RWPE2 (cell line): Measurements from ENCODE around the gene MYO3A.

Experiments used
- ATAC-seq: fragments of 200-7000 bp; cut with Tn5 transposase; 3 replicates; pipeline ENCODE4 v1.9.1; 2021; ENCODE audit warnings: low read depth
- DNase-seq: peaks from one replicate; pipeline ENCODE4 v3.0.0-alpha.2; 2020; ENCODE audit warnings: low spot score
- H3K27ac ChIP-seq: fragments of 450-650 bp; 2 replicates; pipeline ENCODE4 v1.5.1; 2017; ENCODE audit warnings: mild to moderate bottlenecking; ENCODE audit not compliant: poor library complexity, severe bottlenecking
- H3K27me3 ChIP-seq: fragments of 250-450 bp; sonication (Bioruptor Pico); 2 replicates; pipeline ENCODE4 v1.5.1; 2021; ENCODE audit warnings: mild to moderate bottlenecking, moderate library complexity; ENCODE audit not compliant: insufficient read depth, poor library complexity, severe bottlenecking
- H3K36me3 ChIP-seq: fragments of 250-450 bp; sonication (Bioruptor Pico); 2 replicates; pipeline ENCODE4 v1.5.1; 2020; ENCODE audit warnings: low read depth, mild to moderate bottlenecking, moderate library complexity
- H3K4me1 ChIP-seq: fragments of 250-450 bp; sonication (Bioruptor Pico); 2 replicates; pipeline ENCODE4 v1.5.1; 2021; ENCODE audit warnings: mild to moderate bottlenecking, moderate library complexity; ENCODE audit not compliant: insufficient read depth, poor library complexity, severe bottlenecking
- H3K4me3 ChIP-seq: fragments of 250-450 bp; sonication (Bioruptor Pico); 2 replicates; pipeline ENCODE4 v1.5.1; 2021; ENCODE audit warnings: mild to moderate bottlenecking, moderate library complexity; ENCODE audit not compliant: severe bottlenecking
- H3K9me3 ChIP-seq: fragments of 250-450 bp; sonication (Bioruptor Pico); 2 replicates; pipeline ENCODE4 v1.5.1; 2021; ENCODE audit warnings: mild to moderate bottlenecking, moderate library complexity; ENCODE audit not compliant: severe bottlenecking
- TF ChIP-seq, protein P1 (sequence below): fragments of 450-650 bp; IDR thresholded peaks from one replicate; pipeline ENCODE4 v1.5.1; 2017; ENCODE audit warnings: mild to moderate bottlenecking, moderate library complexity; ENCODE audit not compliant: poor library complexity, severe bottlenecking

The MYO3A gene

DNA sequence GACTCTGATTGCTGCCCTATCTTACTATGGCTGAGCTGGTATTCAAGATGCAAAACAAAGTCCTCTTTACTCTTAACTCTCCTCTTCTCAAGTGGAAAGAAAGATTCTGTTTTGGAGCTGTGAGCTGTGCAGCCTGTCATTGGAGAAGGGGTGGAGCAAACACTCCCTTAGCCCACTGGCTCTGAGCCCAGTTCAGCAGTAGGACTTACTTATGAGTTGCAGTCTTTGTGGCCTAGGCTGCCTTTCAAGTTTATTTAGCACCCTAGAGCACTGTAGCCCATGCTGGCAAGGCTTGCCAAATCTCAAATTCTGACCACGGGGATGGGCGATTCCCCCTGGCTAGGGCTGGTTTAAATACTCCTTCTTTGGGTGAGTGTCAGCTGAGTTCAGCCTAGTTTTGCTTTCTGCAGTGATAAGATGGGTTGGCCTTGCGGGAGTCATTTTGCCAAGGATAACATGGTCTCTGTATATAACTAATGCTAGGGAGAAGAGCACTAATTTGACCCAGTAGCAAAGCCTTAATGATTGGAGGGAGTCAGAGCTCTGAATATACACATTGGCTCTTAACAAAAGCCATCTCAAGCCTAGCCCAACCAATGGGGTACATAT, 110.2 kb downstream of the MYO3A start:
- no peaks in the 10 kb centered on the region for H3K36me3 ChIP-seq
- no peak overlapping the region for H3K27ac ChIP-seq
- DNase-seq: no peak
- ATAC-seq: peak; percentile 25; the same call in 1 of the 3 replicates
- H3K27me3 ChIP-seq: no peaks in the 10 kb centered on the region
- TF ChIP-seq, protein P1, sequence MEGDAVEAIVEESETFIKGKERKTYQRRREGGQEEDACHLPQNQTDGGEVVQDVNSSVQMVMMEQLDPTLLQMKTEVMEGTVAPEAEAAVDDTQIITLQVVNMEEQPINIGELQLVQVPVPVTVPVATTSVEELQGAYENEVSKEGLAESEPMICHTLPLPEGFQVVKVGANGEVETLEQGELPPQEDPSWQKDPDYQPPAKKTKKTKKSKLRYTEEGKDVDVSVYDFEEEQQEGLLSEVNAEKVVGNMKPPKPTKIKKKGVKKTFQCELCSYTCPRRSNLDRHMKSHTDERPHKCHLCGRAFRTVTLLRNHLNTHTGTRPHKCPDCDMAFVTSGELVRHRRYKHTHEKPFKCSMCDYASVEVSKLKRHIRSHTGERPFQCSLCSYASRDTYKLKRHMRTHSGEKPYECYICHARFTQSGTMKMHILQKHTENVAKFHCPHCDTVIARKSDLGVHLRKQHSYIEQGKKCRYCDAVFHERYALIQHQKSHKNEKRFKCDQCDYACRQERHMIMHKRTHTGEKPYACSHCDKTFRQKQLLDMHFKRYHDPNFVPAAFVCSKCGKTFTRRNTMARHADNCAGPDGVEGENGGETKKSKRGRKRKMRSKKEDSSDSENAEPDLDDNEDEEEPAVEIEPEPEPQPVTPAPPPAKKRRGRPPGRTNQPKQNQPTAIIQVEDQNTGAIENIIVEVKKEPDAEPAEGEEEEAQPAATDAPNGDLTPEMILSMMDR: no peak
- no peaks in the 10 kb centered on the region for H3K4me1 ChIP-seq
- no peak overlapping the region for H3K4me3 ChIP-seq
- no peaks in the 10 kb centered on the region for H3K9me3 ChIP-seq

- H3K27ac ChIP-seq: no peak overlapping the region
- no peaks in the 10 kb centered on the region for H3K4me1 ChIP-seq
- no peaks in the 10 kb centered on the region for H3K9me3 ChIP-seq
- TF ChIP-seq, protein P1: no peak
- no peak for DNase-seq
- H3K36me3 ChIP-seq: no peaks in the 10 kb centered on the region
- ATAC-seq: no peak
- H3K27me3 ChIP-seq: no peaks in the 10 kb centered on the region
- H3K4me3 ChIP-seq: no peak overlapping the region
These were observed 112.2 kb downstream of the MYO3A start for GRCh38 chr10:26046073-26046700.

GRCh38 chr10:26048756-26049155, 114.7 kb downstream of the MYO3A start:
- TF ChIP-seq, protein P1: no peak
- Histone ChIP-seq H3K9me3 (no peaks in the 10 kb centered on the region), H3K4me3 (no peak overlapping the region), H3K36me3 (no peaks in the 10 kb centered on the region), H3K27me3 (no peaks in the 10 kb centered on the region), H3K27ac (no peak overlapping the region), H3K4me1 (no peaks in the 10 kb centered on the region)
- DNase-seq (no peak), ATAC-seq (no peak)

GRCh38 chr10:26052326-26052725, 118.3 kb downstream of the MYO3A start:
- no peaks in the 10 kb centered on the region for H3K9me3 ChIP-seq
- no peaks in the 10 kb centered on the region for H3K36me3 ChIP-seq
- no peak overlapping the region for H3K4me3 ChIP-seq
- H3K4me1 ChIP-seq: no peaks in the 10 kb centered on the region
- TF ChIP-seq, protein P1: no peak
- no peak overlapping the region for H3K27ac ChIP-seq
- H3K27me3 ChIP-seq: no peaks in the 10 kb centered on the region
- ATAC-seq (no peak), DNase-seq (no peak)

DNA sequence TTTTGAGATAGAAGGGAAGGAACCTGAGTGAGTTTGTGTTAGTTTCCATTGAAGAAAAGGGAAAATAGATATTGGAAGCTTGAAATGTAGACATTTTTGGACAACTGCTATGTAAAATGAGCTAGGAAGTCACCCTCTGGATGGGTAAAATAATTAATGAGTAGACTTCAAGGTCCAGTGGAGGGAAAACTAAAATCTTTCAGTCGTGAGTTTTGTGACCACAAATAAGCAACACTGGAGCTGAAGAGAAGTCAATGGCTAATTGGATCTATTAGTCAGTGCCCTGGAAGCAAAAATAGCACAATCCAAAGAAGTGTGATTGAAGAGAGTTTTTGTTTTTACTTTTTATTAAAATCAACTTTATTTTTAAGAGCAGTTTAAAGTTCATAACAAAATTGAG, 123.4 kb downstream of the MYO3A start:
- H3K27me3 ChIP-seq: no peaks in the 10 kb centered on the region
- TF ChIP-seq, protein P1: no peak
- DNase-seq: no peak

More for the DNA sequence above, 123.4 kb downstream of the MYO3A start:
- H3K4me3 ChIP-seq: no peak overlapping the region
- H3K9me3 ChIP-seq: no peaks in the 10 kb centered on the region
- H3K27ac ChIP-seq: no peak overlapping the region
- H3K36me3 ChIP-seq: no peaks in the 10 kb centered on the region
- ATAC-seq: no peak
- H3K4me1 ChIP-seq: no peaks in the 10 kb centered on the region
